ENCODE measurements around the gene PPM1N. TPM values are rescaled to one million over a fixed set of nuclear protein-coding genes. Genes with fewer than 3 reads are reported as not detected.

The PPM1N gene
- polyA plus RNA-seq, 3 donors, result 1.3 to 4.3 (median 2.7) TPM

- Histone ChIP-seq H3K27ac (ENCODE audit: low read depth in 1 of 2, low read length in 2 of 2) (no peak overlapping the region), H3K4me1 (ENCODE audit: control insufficient read depth in 1 of 2, insufficient read depth in 2 of 2, low read length in 2 of 2) (peaks cover 34 to 39% of the 10 kb centered on the region in 2 donors), H3K4me3 (replicated peaks in 1 of 3; ENCODE audit: low read depth in 2 of 3, low read length in 3 of 3) (peak overlapping the region in 2 of 3 experiments; percentile 87 to 98), H3K9me3 (replicated peaks in 1 of 2; ENCODE audit: control insufficient read depth in 1 of 2, insufficient read depth in 1 of 2, low read length in 2 of 2) (peaks cover 0 to 12% of the 10 kb centered on the region in 2 donors), H3K4me2 (replicated peaks; ENCODE audit: extremely low read depth, low read length, poor library complexity, severe bottlenecking) (peak overlapping the region; percentile 81), H3K27me3 (ENCODE audit: control insufficient read depth in 2 of 2, insufficient read depth in 2 of 2, low read length in 2 of 2) (peaks cover 21 to 64% of the 10 kb centered on the region in 2 donors), H3K9ac (ENCODE audit: insufficient read depth, low read length, poor library complexity, severe bottlenecking) (no peak overlapping the region), H3K36me3 (replicated peaks in 1 of 2; ENCODE audit: control insufficient read depth in 1 of 2, insufficient read depth in 2 of 2, low read length in 2 of 2) (peaks cover 0 to 9% of the 10 kb centered on the region in 2 donors), H4K20me1 (ENCODE audit: insufficient read depth, low read length) (peaks cover 74% of the 10 kb centered on the region), H2AFZ (ENCODE audit: insufficient read depth, low read depth, low read length, poor library complexity, severe bottlenecking) (no peak overlapping the region), H3K79me2 (ENCODE audit: insufficient read depth, low read length) (no peaks in the 10 kb centered on the region)
- H3K4me1 Mint-ChIP-seq, result peaks cover 43% of the 10 kb centered on the region
- intact Hi-C loops (cut with micrococcal nuclease), result no loop called here
- DNase-seq, result peak in 1 of 3 donors; percentile 23
- peak overlapping the region; percentile 99 for H3K4me3 Mint-ChIP-seq
- H3K9me3 Mint-ChIP-seq, result peaks cover 10 to 59% (median 39%) of the 10 kb centered on the region in 7 donors
- TF ChIP-seq, protein P1, sequence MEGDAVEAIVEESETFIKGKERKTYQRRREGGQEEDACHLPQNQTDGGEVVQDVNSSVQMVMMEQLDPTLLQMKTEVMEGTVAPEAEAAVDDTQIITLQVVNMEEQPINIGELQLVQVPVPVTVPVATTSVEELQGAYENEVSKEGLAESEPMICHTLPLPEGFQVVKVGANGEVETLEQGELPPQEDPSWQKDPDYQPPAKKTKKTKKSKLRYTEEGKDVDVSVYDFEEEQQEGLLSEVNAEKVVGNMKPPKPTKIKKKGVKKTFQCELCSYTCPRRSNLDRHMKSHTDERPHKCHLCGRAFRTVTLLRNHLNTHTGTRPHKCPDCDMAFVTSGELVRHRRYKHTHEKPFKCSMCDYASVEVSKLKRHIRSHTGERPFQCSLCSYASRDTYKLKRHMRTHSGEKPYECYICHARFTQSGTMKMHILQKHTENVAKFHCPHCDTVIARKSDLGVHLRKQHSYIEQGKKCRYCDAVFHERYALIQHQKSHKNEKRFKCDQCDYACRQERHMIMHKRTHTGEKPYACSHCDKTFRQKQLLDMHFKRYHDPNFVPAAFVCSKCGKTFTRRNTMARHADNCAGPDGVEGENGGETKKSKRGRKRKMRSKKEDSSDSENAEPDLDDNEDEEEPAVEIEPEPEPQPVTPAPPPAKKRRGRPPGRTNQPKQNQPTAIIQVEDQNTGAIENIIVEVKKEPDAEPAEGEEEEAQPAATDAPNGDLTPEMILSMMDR (IDR thresholded peaks at IDR 0.05), result no peak
- peaks cover 72 to 88% (median 73%) of the 10 kb centered on the region in 3 donors for H3K27me3 Mint-ChIP-seq (ENCODE audit: low read depth in 3 of 3)
- WGBS (ENCODE audit: insufficient coverage), result 61% methylated on average over 4 of the region's 16 CpGs
- peak overlapping the region in 3 of 7 donors; percentile 63 to 97 (median 76) for H3K27ac Mint-ChIP-seq
- H3K36me3 Mint-ChIP-seq, result peaks cover 44 to 57% of the 10 kb centered on the region in 2 donors
Observed at GRCh38 chr19:45471111-45471930, 26.9 kb upstream of the PPM1N start.

GRCh38 chr19:45471931-45472562 lies 26.2 kb upstream of the PPM1N start:
- Histone ChIP-seq H3K4me2 (replicated peaks; ENCODE audit: extremely low read depth, low read length, poor library complexity, severe bottlenecking) (peak overlapping the region; percentile 81), H3K9ac (ENCODE audit: insufficient read depth, low read length, poor library complexity, severe bottlenecking) (no peak overlapping the region), H4K20me1 (ENCODE audit: insufficient read depth, low read length) (peaks cover 74% of the 10 kb centered on the region), H3K27me3 (ENCODE audit: control insufficient read depth in 2 of 2, insufficient read depth in 2 of 2, low read length in 2 of 2) (peaks cover 21 to 65% of the 10 kb centered on the region in 2 donors), H2AFZ (ENCODE audit: insufficient read depth, low read depth, low read length, poor library complexity, severe bottlenecking) (no peak overlapping the region), H3K9me3 (replicated peaks in 1 of 2; ENCODE audit: control insufficient read depth in 1 of 2, insufficient read depth in 1 of 2, low read length in 2 of 2) (peaks cover 0 to 12% of the 10 kb centered on the region in 2 donors), H3K36me3 (replicated peaks in 1 of 2; ENCODE audit: control insufficient read depth in 1 of 2, insufficient read depth in 2 of 2, low read length in 2 of 2) (peaks cover 0 to 9% of the 10 kb centered on the region in 2 donors), H3K79me2 (ENCODE audit: insufficient read depth, low read length) (no peaks in the 10 kb centered on the region), H3K4me1 (ENCODE audit: control insufficient read depth in 1 of 2, insufficient read depth in 2 of 2, low read length in 2 of 2) (peaks cover 31 to 36% of the 10 kb centered on the region in 2 donors), H3K27ac (ENCODE audit: low read depth in 1 of 2, low read length in 2 of 2) (no peak overlapping the region), H3K4me3 (replicated peaks in 1 of 3; ENCODE audit: low read depth in 2 of 3, low read length in 3 of 3) (peak overlapping the region in 2 of 3 experiments; percentile 87 to 98)
- DNase-seq, result peak in 2 of 3 donors; percentile 7 to 17
- 63% methylated on average over 7 of the region's 7 CpGs for WGBS (ENCODE audit: insufficient coverage)
- peaks cover 76 to 94% (median 78%) of the 10 kb centered on the region in 3 donors for H3K27me3 Mint-ChIP-seq (ENCODE audit: low read depth in 3 of 3)
- H3K9me3 Mint-ChIP-seq, result peaks cover 10 to 60% (median 39%) of the 10 kb centered on the region in 7 donors
- TF ChIP-seq, protein P1 (IDR thresholded peaks at IDR 0.05), result no peak
- H3K36me3 Mint-ChIP-seq, result peaks cover 44 to 57% of the 10 kb centered on the region in 2 donors
- H3K4me3 Mint-ChIP-seq, result peak overlapping the region; percentile 99
- intact Hi-C loops (cut with micrococcal nuclease), result no loop called here
- H3K27ac Mint-ChIP-seq, result peak overlapping the region in 4 of 7 donors; percentile 15 to 66 (median 40)
- H3K4me1 Mint-ChIP-seq, result peaks cover 44% of the 10 kb centered on the region

Measured in CD14-positive monocyte (primary cell).